Smooth muscle cell of the coronary artery (primary cell): ENCODE measurements around the gene SOAT2. TPM values are rescaled to one million over a fixed set of nuclear protein-coding genes. Genes with fewer than 3 reads are reported as not detected.

Experiments
- total RNA-seq: library from RNA; depleted of rRNA; stranded (reverse); fragments of >200 nt; gene quantifications from 2 replicates; pipeline ENCODE4 v1.2.3, GENCODE V29; 2014; ENCODE audit warnings: low replicate concordance

The SOAT2 gene, protein sequence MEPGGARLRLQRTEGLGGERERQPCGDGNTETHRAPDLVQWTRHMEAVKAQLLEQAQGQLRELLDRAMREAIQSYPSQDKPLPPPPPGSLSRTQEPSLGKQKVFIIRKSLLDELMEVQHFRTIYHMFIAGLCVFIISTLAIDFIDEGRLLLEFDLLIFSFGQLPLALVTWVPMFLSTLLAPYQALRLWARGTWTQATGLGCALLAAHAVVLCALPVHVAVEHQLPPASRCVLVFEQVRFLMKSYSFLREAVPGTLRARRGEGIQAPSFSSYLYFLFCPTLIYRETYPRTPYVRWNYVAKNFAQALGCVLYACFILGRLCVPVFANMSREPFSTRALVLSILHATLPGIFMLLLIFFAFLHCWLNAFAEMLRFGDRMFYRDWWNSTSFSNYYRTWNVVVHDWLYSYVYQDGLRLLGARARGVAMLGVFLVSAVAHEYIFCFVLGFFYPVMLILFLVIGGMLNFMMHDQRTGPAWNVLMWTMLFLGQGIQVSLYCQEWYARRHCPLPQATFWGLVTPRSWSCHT
- not detected in 2 replicates for total RNA-seq

DNA sequence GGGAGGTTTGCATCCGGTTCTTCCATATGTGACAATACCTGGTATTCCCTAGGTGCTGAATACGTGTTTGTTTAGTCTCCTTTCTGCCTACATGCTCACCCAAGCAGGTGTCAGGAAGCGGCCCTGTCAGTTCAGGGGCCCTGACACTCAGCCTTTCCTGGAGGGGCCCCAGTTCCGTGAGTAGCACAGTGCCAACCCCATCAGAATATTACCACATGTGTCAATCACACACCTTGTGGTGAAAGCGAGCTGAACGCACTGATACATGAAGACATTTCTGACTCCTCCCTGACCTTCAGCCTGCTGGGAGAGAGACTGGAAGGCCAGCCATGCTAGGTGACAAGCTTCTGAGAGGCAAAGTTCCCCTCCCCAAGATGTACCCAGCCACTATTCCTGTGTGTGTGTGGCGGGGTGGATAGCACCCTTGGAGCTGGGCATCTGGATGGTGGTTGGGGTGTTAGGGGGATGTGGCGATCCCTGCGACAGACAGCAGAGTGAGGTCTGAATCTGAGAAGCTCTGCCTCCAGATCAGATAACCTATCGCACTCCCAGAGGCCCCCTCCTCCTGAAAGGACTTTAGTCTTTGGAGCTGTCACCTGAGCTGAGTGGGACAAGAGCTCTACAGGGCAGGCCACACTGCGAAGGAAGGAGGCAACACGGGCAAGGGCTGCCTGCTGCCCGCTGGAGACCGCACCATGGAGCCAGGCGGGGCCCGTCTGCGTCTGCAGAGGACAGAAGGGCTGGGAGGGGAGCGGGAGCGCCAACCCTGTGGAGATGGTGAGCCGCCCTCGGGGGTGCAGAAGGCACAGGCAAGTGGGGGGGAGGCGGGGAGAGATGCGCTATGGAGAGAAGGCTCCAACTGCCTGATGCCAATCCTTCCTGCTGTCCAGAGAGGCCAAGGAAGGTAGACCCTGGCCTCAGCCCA lies at the start of gene SOAT2:
SOAT2 (plus strand) TSS at position 604 of the 925 bp plus-strand sequence; CDS start at position 696, 92 bp downstream.

DNA sequence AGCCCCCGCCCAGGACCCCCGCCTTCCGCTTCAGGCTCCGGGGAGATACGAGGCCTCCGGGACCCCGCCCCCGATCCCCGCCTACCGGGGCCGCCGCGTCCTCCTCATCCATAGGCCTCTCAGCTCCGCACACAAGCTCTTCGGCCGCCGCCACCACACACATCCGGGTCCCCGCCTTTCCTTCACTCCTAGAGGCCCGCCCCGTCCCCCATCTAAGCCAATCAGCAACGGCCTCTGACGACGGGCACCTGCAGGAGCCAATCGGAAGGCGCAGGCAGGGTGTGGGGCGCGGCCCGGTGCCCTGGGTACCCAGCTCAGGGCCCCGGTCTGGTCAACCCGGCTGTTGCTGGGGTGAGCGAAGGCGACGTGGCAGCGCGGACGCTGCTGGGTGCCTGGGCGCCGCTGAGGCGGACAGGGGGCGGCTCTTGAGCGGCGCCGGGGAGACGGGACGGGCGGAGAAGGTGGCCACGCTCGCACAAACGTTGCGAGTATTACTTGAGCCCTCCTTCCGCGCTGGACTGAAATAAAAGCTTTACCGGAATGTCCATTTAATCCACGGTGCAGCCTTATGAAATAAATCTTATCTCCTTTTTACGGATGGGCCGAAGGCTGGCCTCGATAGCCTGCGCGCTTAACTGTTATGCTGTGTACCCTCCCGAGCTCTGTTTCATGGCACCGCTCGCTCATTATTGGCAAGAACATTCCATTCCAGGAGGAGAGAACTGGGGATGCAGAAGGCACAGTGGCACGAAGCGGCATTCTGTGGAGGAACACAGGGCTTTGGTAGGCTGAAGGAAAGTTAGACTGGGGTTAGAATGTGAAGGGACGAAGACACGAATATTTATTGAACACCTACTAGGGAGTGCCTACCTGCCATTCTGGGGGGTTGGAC lies 23.8 kb upstream of the SOAT2 start, which contains the start of gene SPRYD3:
SPRYD3 (minus strand) TSS at position 165 of the 892 bp plus-strand sequence; CDS start at position 108, 57 bp downstream.

DNA sequence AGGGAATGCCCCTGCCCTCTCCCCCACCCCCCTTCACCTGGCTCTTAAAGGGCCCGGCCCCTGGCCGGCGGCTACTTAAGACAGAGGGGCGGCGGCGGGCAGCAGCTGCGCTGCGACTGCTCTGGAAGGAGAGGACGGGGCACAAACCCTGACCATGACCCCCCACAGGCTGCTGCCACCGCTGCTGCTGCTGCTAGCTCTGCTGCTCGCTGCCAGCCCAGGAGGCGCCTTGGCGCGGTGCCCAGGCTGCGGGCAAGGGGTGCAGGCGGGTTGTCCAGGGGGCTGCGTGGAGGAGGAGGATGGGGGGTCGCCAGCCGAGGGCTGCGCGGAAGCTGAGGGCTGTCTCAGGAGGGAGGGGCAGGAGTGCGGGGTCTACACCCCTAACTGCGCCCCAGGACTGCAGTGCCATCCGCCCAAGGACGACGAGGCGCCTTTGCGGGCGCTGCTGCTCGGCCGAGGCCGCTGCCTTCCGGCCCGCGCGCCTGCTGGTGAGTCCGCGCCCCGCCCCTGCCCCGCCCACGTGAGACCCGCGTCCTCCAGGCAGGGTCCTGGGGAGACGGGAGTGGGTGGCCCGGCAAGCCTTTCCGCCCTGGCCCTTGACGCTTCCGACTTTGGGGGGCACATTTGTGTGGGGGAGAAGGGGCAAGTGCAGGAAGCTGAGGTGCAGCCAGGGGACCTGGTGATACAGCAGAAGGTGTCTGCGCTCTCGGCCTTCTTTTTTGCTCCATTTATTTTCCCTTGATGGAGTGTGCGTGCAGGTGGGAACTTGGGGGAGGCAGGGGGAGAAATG lies 5.5 kb upstream of the SOAT2 start, which contains the start of gene IGFBP6:
IGFBP6 (plus strand) TSS at position 104 of the 790 bp plus-strand sequence; CDS start at position 155, 51 bp downstream.

Other genes with a start within 250 kb of the SOAT2 start
- gene KRT8, start 198.4 kb upstream of the SOAT2 start, total RNA-seq: 0.70 and 67.9 TPM in 2 replicates
- 6.7 and 426 TPM in 2 replicates for gene KRT18, start 154.4 kb upstream of the SOAT2 start, total RNA-seq
- gene EIF4B, start 97.0 kb upstream of the SOAT2 start, total RNA-seq: 1,379 and 2,365 TPM in 2 replicates
- gene TNS2, start 53.4 kb upstream of the SOAT2 start, total RNA-seq: 19.6 and 37.2 TPM in 2 replicates
- gene SPRYD3, start 24.1 kb upstream of the SOAT2 start, total RNA-seq: 21.0 and 35.6 TPM in 2 replicates
- gene IGFBP6, start 5.8 kb upstream of the SOAT2 start, total RNA-seq: 364 and 722 TPM in 2 replicates
- gene ZNF740, start 77.2 kb downstream of the SOAT2 start, total RNA-seq: 11.2 and 11.3 TPM in 2 replicates
- 4.4 and 11.5 TPM in 2 replicates for gene CSAD, start 77.4 kb downstream of the SOAT2 start, total RNA-seq
- gene ITGB7, start 103.8 kb downstream of the SOAT2 start, total RNA-seq: 0.15 and 0.47 TPM in 2 replicates
- gene RARG, start 128.7 kb downstream of the SOAT2 start, total RNA-seq: 17.7 and 22.6 TPM in 2 replicates
- gene ESPL1, start 164.8 kb downstream of the SOAT2 start, total RNA-seq: 0.70 and 1.2 TPM in 2 replicates
- gene PFDN5, start 192.1 kb downstream of the SOAT2 start, total RNA-seq: 692 and 1,810 TPM in 2 replicates
- gene MYG1, start 196.2 kb downstream of the SOAT2 start, total RNA-seq: 45.7 and 49.9 TPM in 2 replicates
- gene AAAS, start 218.1 kb downstream of the SOAT2 start, total RNA-seq: 31.4 and 34.7 TPM in 2 replicates
- not detected in 2 replicates for gene SP7, start 232.9 kb downstream of the SOAT2 start, total RNA-seq